Activated naive CD4-positive, alpha-beta T cell treated with Interleukin-2 at 50 U/mL for 16 hours (primary cell): ENCODE data around the gene LAMTOR1.

Experiments used
- DNase-seq: peaks from one replicate; pipeline ENCODE4 v3.0.0-alpha.2; 2020

Gene LAMTOR1

DNA sequence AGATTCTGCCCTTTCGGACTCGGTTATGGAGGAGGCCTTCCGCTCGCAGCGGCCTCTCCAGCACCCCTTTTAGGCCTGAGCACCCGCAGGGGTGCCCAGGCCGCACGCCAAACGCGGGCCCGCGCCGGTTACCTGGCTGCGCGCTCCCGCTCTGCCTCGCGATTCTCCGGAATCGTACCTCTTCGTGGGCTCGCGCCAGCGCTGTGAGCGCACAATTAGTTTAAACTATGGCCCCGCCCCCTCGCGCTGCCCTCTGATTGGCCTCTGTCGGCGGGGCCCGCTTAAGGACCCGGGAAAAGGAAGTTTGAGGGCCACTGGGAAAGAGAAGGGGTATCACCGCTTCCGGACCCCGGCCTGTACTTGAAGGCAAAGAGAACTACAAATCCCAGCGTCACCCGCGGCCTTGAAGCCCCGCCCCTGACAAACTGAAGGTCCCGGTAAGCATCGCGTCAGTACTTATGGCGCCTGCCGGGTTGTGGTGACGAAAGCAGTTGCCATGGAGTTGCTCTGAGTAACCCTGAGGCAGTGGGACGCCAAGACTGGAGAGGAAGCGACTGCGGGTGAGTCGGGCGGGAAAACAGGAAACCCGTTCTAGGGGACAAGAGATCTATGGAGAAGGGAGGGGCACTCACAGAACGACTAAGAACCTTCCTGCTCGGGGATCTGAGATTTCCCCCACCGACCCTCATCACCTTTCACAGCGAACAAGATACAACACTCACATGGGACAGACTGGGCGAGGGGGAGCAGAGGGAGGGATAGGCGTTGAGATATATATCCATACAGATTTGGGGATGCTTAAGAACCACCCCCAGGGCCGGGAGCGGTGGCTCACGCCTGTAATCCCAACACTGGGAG lies 22.5 kb downstream of the LAMTOR1 start, which contains the start of the genes LRRC51 and NUMA1:
Gene LRRC51, plus strand, starts transcription at position 525 of the 858 bp plus-strand sequence. CDS start 8,234 bp downstream, outside the sequence.
Gene NUMA1, minus strand, starts transcription at position 217 of the 858 bp plus-strand sequence. CDS start 44,599 bp downstream, outside the sequence.
- DNase-seq, result peak; percentile 99

DNA sequence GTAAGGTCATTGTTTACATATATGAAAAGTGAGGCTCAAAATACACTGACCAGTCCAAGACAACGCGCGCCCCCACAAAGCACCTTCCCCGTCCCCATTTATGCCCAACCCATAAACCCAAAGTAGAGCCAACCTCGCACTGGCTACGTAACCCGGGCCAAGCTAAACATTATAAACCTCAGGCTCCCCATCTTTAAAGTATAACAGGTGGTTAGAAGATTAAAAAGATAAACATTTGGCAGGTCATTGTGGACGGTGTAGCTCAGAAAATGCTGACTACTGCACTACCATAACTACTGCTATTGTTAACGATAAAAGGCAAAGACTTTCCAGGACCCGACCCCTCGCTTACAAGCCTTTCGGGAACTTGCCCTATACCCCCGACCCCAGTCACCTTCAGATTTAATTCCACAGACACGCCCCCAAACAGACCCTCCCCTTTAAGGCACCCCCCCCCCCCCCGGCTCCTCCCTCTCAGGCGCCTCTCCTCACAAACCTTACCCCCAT lies 23.2 kb downstream of the LAMTOR1 start:
- DNase-seq, result no peak

DNA sequence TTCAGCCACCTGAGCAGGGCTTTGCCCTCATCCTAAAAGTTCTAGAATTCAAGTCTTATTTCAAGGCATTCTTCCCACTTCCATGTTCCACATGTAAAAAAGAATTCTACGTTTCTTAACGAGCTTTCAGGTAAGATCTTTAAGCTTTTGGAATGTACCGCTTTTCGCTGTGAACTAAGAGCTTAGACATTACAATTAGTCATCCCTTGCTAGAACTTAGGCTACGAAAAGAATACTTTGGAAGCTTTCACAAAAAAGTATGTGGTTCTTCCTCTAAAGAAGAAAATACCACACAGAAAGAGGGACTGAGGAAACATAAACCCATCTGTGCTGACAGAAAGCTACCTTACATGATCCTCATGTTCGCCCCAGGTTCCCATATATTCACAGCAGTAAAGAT lies 24.6 kb downstream of the LAMTOR1 start:
- no peak for DNase-seq

DNA sequence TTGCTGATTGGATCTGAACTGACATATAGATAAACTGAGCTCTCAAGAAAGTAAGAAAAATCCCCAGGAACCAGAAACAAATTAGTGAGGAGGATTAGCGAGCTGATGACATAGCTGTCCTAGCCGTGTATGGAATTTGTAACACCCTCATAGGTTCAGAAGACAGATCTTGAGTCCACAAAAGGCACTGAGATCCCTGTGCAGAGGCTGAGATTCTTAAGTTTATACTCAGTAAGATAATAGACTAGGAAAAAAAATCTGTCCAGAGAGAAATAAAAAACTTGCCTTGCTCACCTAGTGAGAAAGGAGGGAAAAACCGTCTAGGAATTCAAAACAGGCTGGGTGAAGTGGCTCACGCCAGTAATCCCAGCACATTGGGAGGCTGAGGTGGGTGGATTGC lies 27.3 kb downstream of the LAMTOR1 start:
- DNase-seq, result no peak

DNA sequence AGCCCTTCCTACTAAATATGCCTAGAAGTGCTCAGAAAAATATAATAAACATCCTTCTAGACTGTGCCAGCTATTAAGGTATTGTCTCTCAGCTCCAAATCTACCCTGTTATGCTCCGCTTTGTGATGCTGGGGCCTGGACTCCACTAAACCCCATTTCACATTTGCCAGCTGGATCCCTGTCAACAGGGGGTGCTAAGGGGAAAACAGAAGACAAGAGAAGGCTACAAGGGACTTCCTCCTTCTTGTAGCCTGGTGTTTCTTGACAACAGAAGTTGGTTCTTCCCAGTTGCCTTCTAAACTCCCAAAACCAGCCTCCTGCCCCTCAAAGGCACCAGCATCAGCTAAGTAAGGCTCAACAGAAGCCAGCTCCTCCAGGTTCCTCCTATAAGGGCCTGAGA lies 28.0 kb downstream of the LAMTOR1 start:
- DNase-seq, result no peak

DNA sequence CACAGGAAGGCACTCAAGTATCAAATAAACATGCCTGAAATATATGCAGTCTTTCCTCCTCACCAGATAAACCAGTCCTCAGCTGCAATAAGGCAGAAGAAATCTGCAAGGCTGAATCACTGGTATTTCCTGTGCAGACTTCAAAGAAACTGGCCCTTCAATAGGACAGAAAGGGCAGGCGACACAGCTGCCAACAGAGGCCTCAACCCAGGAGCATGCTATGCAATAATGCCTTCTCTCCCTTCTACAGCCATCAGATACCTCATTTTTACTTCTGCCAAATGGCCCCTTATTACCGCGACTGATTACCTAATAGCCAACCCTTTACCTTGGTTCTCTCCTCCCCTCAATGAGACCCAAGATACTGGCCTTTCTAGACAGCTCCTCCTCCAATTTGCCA lies 30.7 kb downstream of the LAMTOR1 start:
- no peak for DNase-seq

DNA sequence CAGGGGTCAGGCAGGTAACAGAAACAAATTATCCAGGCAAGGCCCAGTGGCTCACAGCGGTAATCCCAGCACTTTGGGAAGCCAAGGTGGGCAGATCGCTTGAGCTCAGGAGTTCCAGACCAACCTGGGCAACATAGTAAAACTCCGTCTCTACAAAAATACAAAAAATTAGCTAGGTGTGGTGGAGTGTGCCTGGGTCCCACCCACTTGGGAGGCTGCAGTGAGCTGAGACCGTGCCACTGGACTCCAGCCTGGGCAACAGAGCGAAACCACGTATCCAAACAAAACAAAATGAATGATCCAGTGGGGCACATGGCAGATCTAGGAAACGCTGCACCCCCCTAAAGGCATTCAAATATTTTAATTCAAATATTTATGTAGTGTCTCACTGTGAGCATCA lies 32.6 kb downstream of the LAMTOR1 start:
- DNase-seq, result no peak

DNA sequence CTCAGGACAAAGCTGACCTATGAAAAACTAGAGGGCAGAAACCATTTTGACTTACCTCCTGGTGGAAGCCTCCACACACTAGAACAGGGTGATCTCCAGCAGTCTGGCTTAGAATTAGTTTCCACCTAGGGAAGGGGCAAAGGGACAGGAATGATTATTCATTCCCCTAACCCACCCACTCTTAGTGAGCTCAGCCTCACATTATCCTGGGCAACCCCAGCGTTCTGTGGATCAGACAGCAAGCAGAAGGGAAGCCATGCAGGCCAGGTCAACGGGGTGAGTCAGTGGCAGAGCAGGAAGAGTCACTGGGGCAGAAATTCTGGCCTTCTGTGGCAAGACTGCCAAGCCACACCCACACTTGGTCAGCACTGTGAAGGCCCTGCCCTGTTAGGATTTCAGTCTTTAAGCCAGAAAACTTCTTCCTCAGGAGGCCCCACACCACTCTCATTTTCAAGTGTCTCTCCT lies 33.3 kb downstream of the LAMTOR1 start:
- DNase-seq, result no peak

DNA sequence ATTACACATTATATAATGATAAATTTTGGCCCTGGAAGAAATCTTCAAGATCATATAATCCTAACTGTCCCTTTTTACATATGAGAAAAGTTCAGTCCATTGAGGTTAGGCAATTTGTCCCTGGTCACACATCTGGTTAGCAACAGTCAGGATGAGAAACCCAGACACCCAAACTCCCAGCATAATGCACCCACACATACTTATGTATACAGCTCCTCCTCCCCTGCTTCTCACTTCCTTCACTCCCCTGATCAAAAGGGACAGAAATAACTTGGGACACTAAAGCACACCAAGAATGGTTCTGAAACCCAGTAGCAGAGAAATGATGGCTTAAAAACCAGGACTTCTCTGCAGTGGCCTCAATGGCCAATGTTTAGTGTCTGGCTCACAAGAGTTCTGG lies 33.9 kb downstream of the LAMTOR1 start:
- DNase-seq, result no peak

DNA sequence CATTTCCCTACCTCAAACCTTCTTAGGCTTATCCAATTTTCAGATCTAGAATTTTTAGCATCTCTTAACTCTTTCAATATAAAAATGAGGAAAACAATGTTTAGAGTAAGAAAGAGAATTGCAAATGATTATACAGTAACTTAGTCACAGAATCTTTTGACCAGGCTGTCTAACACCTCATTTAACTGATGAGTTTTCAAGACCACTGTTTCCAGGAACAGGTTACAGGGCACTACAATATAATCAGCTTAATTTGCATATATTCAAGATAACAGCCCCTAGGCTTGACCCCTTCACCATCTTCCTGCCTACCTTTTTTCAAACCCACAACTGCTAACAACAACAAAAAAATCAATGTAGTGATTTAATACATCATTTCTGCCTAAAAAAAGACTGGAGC lies 35.4 kb downstream of the LAMTOR1 start:
- DNase-seq, result no peak

DNA sequence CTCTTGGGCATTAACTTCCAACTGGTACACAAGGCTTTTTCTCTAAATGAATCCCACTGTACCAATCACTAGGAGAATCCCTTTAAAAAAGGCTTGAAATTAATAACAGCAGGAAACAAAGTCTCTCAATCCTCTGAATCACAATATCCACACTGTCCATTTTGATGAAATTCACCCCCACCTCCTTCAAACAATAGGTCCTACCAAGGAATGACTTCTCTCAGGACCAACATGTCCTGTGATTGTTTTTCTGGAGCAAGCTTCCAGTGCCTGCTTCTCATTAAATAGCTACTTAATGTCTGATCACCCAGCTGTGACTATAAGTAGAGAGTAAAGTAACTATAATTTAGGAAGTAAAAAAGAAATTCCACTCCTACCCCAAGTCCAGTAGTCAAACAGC lies 35.8 kb downstream of the LAMTOR1 start:
- DNase-seq, result no peak

DNA sequence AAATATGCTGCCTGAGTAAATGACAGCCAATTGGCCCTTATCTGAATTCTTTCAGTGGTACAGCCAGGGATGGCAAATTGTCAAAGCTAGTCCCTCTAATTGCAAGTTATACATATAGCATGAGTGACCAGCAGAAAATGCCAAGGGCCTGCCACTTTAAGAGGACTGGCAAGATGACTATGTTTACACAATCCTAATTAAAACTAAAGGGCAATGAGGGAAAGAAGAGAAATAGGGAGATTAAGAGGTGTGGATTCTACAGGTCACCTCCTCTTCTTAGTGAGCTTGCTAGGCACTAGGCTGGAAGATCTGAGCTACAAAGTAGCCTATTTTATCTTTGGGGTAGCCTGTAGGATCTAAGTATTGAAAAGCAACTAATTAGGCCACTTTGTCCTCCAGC lies 36.2 kb downstream of the LAMTOR1 start:
- DNase-seq, result no peak

DNA sequence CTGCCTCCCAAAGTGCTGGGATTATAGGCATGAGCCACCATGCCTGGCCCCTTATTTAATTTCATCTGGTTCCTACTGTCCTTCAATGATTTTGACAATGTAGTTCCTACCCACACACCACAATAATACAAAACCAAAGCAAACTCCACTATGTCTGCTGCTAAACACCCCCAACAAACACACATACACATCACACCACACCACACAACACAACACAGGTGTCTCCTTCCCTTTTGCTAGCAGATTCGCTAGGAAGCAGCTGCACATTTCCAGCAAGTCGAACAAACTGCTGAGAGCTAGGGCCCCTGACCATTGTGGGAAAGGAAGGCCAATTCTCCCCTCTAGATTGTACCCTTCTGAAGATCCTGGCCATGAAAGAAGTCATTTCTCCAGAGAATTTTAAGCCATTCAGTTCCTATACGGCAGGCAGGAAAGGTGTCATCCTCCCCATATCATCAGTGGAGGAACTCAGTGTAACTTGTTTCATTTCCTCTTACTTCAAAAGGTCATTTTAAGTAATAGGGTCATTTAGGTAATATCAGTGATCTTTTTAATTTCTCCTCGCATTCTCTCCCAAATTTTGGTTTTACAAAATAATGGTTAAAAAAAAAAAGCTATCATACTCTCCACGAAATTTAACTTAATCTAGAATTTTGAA lies 41.2 kb downstream of the LAMTOR1 start:
- no peak for DNase-seq

DNA sequence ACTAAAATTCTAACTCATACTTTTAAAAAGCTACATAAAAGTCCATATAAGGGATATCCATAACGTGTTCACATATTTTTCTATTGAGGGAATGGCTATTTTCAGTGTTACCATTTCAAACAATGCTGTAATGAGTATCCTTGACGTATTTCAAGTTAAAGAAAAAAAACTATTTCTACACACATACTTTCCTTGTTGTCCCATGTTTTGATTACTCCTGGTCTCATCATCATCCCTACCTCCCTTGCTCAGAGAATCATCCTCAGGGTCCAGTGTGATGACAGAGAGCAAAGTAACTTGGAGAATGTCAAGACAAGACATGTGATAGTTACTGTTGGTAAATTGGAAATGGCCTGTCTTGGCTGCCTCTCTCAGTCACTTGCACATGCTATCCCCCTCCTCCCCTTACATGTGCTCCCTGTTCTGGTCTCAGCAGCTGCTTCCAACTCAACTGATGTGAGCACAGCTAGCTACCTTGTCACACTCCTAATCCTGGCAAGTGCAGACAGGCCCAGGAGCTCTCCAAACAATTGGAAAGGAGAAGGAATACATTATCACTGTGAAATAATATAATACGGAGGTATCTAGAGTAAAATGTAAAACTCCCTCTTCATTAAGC lies 44.6 kb downstream of the LAMTOR1 start:
- no peak for DNase-seq

DNA sequence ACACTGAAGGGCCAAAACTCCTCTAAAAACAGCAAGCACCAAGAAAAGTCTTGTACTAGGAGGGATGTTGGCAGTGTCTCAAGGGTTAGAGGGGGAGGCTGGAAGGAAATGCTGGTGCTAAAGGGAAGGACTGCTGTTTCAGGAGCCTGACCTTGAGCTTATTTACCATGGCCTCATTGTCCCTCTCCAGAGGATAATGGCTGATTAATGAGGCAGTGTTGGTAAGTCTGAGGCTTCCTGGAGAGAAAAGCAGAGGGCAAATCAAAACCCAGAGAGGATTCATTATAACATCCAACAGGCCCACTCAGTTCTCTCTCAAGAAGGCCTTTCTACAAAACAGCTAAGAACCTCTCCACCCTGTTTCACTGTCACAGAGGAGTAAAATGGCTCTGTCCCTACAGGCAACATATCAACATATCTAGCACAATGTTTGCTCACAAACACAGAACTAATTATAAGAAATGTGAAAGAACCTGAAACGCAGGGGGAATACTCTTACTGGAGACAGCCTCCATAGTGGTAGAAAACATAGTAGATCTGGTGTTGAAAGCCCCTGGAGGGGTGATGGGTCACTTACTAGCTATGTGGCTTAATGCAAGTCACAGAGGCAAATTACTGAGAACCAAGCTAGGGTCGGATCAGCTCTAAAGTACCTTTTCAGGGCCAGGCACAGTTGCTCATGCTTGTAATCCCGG lies 54.2 kb downstream of the LAMTOR1 start:
- DNase-seq, result no peak
